ENCODE data around the gene KIAA1755.

The KIAA1755 gene

GRCh38 chr20:38260378-38261053, at the start of gene KIAA1755:
TSS of gene KIAA1755 (minus strand) at chr20:38260735. CDS start at chr20:38260500, 235 bp downstream.
- no peak for DNase-seq

GRCh38 chr20:38308447-38308846, 47.9 kb upstream of the KIAA1755 start:
- DNase-seq: no peak

- DNase-seq: no peak
Observed at GRCh38 chr20:38308047-38308438, 47.5 kb upstream of the KIAA1755 start.

- no peak for DNase-seq
Observed at GRCh38 chr20:38307371-38308046, 47.0 kb upstream of the KIAA1755 start.

- DNase-seq: no peak
Observed at GRCh38 chr20:38306379-38306778, 45.8 kb upstream of the KIAA1755 start.

GRCh38 chr20:38305541-38305940, 45.0 kb upstream of the KIAA1755 start:
- no peak for DNase-seq

GRCh38 chr20:38304845-38305447, 44.4 kb upstream of the KIAA1755 start:
- DNase-seq: no peak

- no peak for DNase-seq
Observed at GRCh38 chr20:38303908-38304379, 43.4 kb upstream of the KIAA1755 start, which contains the start of gene BPI. TSS of gene BPI (plus strand) at chr20:38304156. CDS start at chr20:38304224, 68 bp downstream.

- DNase-seq: no peak
Observed at GRCh38 chr20:38302786-38303185, 42.3 kb upstream of the KIAA1755 start.

- no peak for DNase-seq
Observed at GRCh38 chr20:38301309-38301708, 40.8 kb upstream of the KIAA1755 start.

- DNase-seq: no peak
Observed at GRCh38 chr20:38300438-38300837, 39.9 kb upstream of the KIAA1755 start.

GRCh38 chr20:38299963-38300362, 39.4 kb upstream of the KIAA1755 start:
- DNase-seq: no peak

- DNase-seq: no peak
Observed at GRCh38 chr20:38298768-38299288, 38.3 kb upstream of the KIAA1755 start.

GRCh38 chr20:38297916-38298674, 37.6 kb upstream of the KIAA1755 start:
- no peak for DNase-seq

GRCh38 chr20:38296433-38296832, 35.9 kb upstream of the KIAA1755 start:
- no peak for DNase-seq

GRCh38 chr20:38295811-38296210, 35.3 kb upstream of the KIAA1755 start:
- no peak for DNase-seq

- DNase-seq: no peak
Observed at GRCh38 chr20:38294076-38294591, 33.6 kb upstream of the KIAA1755 start.

GRCh38 chr20:38293491-38294065, 33.0 kb upstream of the KIAA1755 start:
- no peak for DNase-seq

GRCh38 chr20:38291966-38292365, 31.4 kb upstream of the KIAA1755 start:
- no peak for DNase-seq

GRCh38 chr20:38290829-38291814, 30.6 kb upstream of the KIAA1755 start:
- DNase-seq: no peak
